Transverse colon (tissue), 4 donors: ENCODE measurements around the gene HPS3. TPM values are rescaled to one million over a fixed set of nuclear protein-coding genes. Genes with fewer than 3 reads are reported as not detected.

ENCODE experiments used
- DNase-seq: peaks from one replicate; pipeline ENCODE4 v3.0.0-alpha.2; 2019
- H3K27ac ChIP-seq, 4 donors: fragments of 200-600 bp; sonication (generic); 2 replicates each; pipeline ENCODE4 v1.5.1; 2016 to 2018; ENCODE audit warnings: inconsistent platforms in 4 of 4
- H3K27me3 ChIP-seq: fragments of 200-600 bp; sonication (generic); 2 replicates; pipeline ENCODE4 v1.5.1; 2017; ENCODE audit warnings: inconsistent platforms
- H3K36me3 ChIP-seq, 4 donors: fragments of 200-600 bp; sonication (generic); 2 replicates each; pipeline ENCODE4 v1.5.1; 2017 to 2019; ENCODE audit warnings: inconsistent platforms in 4 of 4
- H3K4me1 ChIP-seq, 4 donors: fragments of 200-600 bp; sonication (generic); 2 replicates each; pipeline ENCODE4 v1.5.1; 2017 to 2020; ENCODE audit warnings: inconsistent platforms in 4 of 4
- H3K4me3 ChIP-seq, 4 donors: fragments of 200-600 bp; sonication (generic); 1 replicate in 1 of 4; 2 replicates in 3 of 4; pipeline versions ENCODE4 v1.5.1 to v1.6.1; 2017 to 2019; ENCODE audit warnings: inconsistent platforms in 4 of 4
- H3K9me3 ChIP-seq, 2 donors: fragments of 200-600 bp; sonication (generic); 2 replicates each; pipeline ENCODE4 v1.5.1; 2017 to 2019; ENCODE audit warnings: inconsistent platforms in 2 of 2
- CTCF ChIP-seq, 5 experiments: fragments of 200-600 bp in 3 of 5; fragments of 450-650 bp in 2 of 5; sonication (generic) in 3 of 5; IDR thresholded peaks; 1 replicate in 2 of 5; 2 replicates in 3 of 5; pipeline ENCODE4 v1.5.1; 2016 to 2017; ENCODE audit warnings: antibody characterized with exemption in 5 of 5, inconsistent platforms in 3 of 5, mild to moderate bottlenecking in 2 of 5, moderate library complexity in 1 of 5
- EP300 ChIP-seq: sonication (generic); formaldehyde crosslinking; IDR thresholded peaks from one replicate; pipeline ENCODE4 v1.6.1; 2017; ENCODE audit warnings: antibody characterized with exemption, low read depth
- POLR2A ChIP-seq: fragments of 450-650 bp; IDR thresholded peaks from one replicate; pipeline ENCODE4 v1.6.1; 2016; ENCODE audit warnings: antibody characterized with exemption, mild to moderate bottlenecking, moderate library complexity
- POLR2AphosphoS5 ChIP-seq, 3 donors: sonication (generic); formaldehyde crosslinking; IDR thresholded peaks; one replicate each; pipeline ENCODE4 v1.6.1; 2016; ENCODE audit warnings: antibody characterized with exemption in 3 of 3
- WGBS, 2 donors: methylation state at CpG; one replicate each; pipeline ENCODE4 v1.1.5; 2018; ENCODE audit warnings: low coverage in 1 of 2; 5-methylcytosine and 5-hydroxymethylcytosine counted together
- in situ Hi-C, 4 donors: fragments of 200-750 bp; cut with MboI; loops; one replicate each; pipeline versions ENCODE4 v1.15.0 to v1.15.1; 2017; ENCODE audit warnings: low sequenced_read_pairs in 3 of 4, low pct_ligation_motif_present in 1 of 4, low pct_unique_long_range_greater_than_20kb in 1 of 4
- intact Hi-C: fragments of 100-400 bp; cut with DNase I; formaldehyde crosslinking; loops from one replicate; pipeline ENCODE4 v1.15.1; 2023; ENCODE audit warnings: low total_unique reads
- total RNA-seq, 4 donors: library from RNA; depleted of rRNA; stranded (reverse); fragments of >200 nt; gene quantifications; one replicate each; pipeline ENCODE4 v1.1.0, GENCODE V29; 2016

The HPS3 gene
- total RNA-seq, 4 donors from 2014 or later = 10.0 to 20.2 (median 17.9) TPM

DNA sequence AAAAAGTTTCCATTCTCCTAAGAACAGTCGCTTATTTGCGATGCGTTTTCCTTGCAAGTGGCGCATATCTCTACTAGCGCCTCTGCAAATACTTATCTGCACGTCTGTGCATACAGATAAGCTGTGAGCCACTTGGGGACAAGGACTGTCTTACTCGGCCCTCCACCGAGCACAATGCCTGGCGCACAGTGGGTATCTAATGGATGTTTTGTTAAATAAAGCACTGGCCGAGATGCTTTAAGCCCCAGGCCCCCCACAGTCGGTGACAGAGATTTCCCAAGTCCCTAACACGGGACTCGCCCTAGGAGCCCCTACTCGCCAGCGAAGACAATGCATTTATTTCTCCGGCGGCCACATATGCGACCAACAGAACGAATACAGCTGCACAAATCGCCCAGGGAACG lies 43.6 kb upstream of the HPS3 start:
- H3K27ac ChIP-seq = peak overlapping the region; percentile 78 to 88 (median 82)
- in situ Hi-C loops = no loop called here
- H3K4me3 ChIP-seq = peak overlapping the region; percentile 58 to 91 (median 71)
- DNase-seq = no peak
- no peaks in the 10 kb centered on the region for H3K9me3 ChIP-seq
- H3K4me1 ChIP-seq = peaks cover 0 to 12% (median 6%) of the 10 kb centered on the region in 4 donors
- 0% methylated on average over 1 to 20 of the region's 21 CpGs for WGBS, 2 donors
- H3K27me3 ChIP-seq = no peaks in the 10 kb centered on the region
- intact Hi-C loops = no loop called here
- no peak for TF ChIP-seq EP300
- no peaks in the 10 kb centered on the region for H3K36me3 ChIP-seq

DNA sequence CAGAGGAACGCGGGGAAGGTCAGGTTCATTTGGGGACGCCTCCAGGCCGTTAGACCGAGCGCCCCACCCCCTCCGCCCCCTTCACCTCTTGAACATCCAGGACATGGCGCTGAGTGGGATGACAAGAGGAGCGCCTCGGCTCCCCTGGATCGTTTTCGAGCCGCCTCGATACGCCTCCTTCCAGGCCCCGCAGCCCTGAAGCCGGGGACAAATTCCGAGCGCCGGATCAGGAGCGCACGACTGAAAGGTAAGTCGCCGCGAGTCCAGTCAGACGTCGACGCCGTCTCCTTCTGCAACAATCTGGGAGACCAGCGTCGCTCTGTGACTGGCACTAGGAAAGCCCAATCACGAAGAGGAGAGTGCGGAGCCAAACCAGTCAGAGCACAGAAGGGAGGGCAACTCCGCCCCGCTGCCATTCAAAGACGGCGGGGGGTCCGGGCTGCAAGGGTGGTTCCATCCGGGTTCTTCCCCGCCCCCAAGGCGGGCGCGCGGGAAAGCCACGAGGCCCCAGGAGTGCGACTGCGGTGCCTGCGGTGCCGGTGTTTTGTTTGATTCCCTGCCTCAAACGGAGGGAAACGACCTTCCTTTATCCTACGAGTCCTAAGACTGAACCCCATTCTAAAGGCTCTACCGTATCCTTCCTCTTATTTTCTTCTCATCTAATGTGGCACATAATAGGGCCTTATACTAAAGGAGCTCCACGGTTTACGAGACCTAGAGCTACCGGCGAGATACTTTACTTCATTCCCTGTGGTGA lies 43.0 kb upstream of the HPS3 start, which contains the start of gene HLTF:
Gene HLTF (minus strand): TSS at position 302 of the 757 bp plus-strand sequence. CDS start 197 bp downstream, at position 105.
- DNase-seq = peak; percentile 93
- Histone ChIP-seq H3K4me3 (peak within 1 kb of the TSS; percentile 58 to 91 (median 71)), H3K27me3 (no peaks in the 10 kb centered on the region), H3K9me3 (no peaks in the 10 kb centered on the region), H3K27ac (peak within 1 kb of the TSS; percentile 78 to 88 (median 82)), H3K4me1 (peaks cover 0 to 12% (median 6%) of the 10 kb centered on the region in 4 donors), H3K36me3 (no peaks in the 10 kb centered on the region)
- intact Hi-C loops = no loop called here
- 12 to 100% methylated on average over 4 to 50 of the region's 57 CpGs for WGBS, 2 donors
- no peak for TF ChIP-seq EP300
- TF ChIP-seq POLR2AphosphoS5 (IDR thresholded peaks at IDR 0.05) = peak; percentile 61 to 70 (median 69)
- TF ChIP-seq CTCF (IDR thresholded peaks at IDR 0.05) = no peak
- peak; percentile 31 for TF ChIP-seq POLR2A
- in situ Hi-C loops = no loop called here

- intact Hi-C loops (no loop called here), in situ Hi-C loops (no loop called here)
- Histone ChIP-seq H3K36me3 (no peaks in the 10 kb centered on the region), H3K9me3 (no peaks in the 10 kb centered on the region), H3K4me1 (peaks cover 0 to 12% (median 6%) of the 10 kb centered on the region in 4 donors), H3K4me3 (no peak overlapping the region), H3K27me3 (no peaks in the 10 kb centered on the region), H3K27ac (no peak overlapping the region)
- TF ChIP-seq CTCF (IDR thresholded peaks at IDR 0.05) (no peak), EP300 (no peak), POLR2AphosphoS5 (IDR thresholded peaks at IDR 0.05) (no peak), POLR2A (no peak)
- DNase-seq = no peak
- 98% methylated on average over 7 to 15 of the region's 15 CpGs for WGBS, 2 donors
These were observed 42.2 kb upstream of the HPS3 start for GRCh38 chr3:149087208-149087607.

DNA sequence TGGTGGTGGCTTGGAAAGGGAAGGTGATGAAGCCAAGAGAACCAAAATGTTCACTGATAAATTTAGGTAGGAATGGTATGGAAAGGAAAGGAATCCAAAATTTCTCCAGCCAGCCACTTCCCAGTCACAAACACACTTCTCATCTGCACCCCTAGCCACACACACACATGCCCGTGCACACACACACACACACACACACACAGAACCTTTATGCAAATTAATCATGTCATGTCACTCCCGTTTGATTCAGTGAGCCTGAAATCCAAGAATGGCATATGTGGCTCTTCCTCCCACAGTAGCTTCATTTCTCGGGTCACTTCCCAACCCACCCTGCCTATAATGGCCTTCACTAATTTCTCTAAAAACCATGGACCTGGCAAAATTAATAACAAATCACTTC lies 40.0 kb upstream of the HPS3 start:
- 69 to 100% methylated on average over 1 to 3 of the region's 3 CpGs for WGBS, 2 donors
- peaks cover 0 to 12% (median 6%) of the 10 kb centered on the region in 4 donors for H3K4me1 ChIP-seq
- DNase-seq = no peak
- no peak for TF ChIP-seq EP300
- H3K36me3 ChIP-seq = no peaks in the 10 kb centered on the region
- no peak overlapping the region for H3K27ac ChIP-seq
- intact Hi-C loops (no loop called here), in situ Hi-C loops (no loop called here)
- H3K27me3 ChIP-seq = no peaks in the 10 kb centered on the region
- no peaks in the 10 kb centered on the region for H3K9me3 ChIP-seq
- H3K4me3 ChIP-seq = no peak overlapping the region

- H3K27me3 ChIP-seq = no peaks in the 10 kb centered on the region
- 88 to 91% methylated on average over 1 of the region's 1 CpG for WGBS, 2 donors
- intact Hi-C loops (no loop called here), in situ Hi-C loops (no loop called here)
- H3K9me3 ChIP-seq = no peaks in the 10 kb centered on the region
- no peak overlapping the region for H3K4me3 ChIP-seq
- DNase-seq = no peak
- no peaks in the 10 kb centered on the region for H3K36me3 ChIP-seq
- no peak for TF ChIP-seq CTCF (IDR thresholded peaks at IDR 0.05)
- TF ChIP-seq POLR2A = no peak
- no peak for TF ChIP-seq POLR2AphosphoS5 (IDR thresholded peaks at IDR 0.05)
- no peak for TF ChIP-seq EP300
- H3K4me1 ChIP-seq = peaks cover 0 to 2% (median 1%) of the 10 kb centered on the region in 4 donors
- no peak overlapping the region for H3K27ac ChIP-seq
These were observed 39.0 kb upstream of the HPS3 start for GRCh38 chr3:149090461-149090860.
